ENCODE results near the gene STPG2. TPM values are rescaled to one million over a fixed set of nuclear protein-coding genes. Genes with fewer than 3 reads are reported as not detected.

STPG2 gene
- total and polyA plus RNA-seq, 2 experiments from 2014 or later: 0.32 TPM; not detected in 1

- WGBS, 2 experiments (ENCODE audit: low coverage in 1 of 2, low lambda C conversion rate in 2 of 2, missing lambda C conversion rate in 2 of 2): 0 to 6% methylated on average over 1 of the region's 1 CpG
- Histone ChIP-seq H3K27ac (no peak overlapping the region), H3K9me2 (ENCODE audit: insufficient read depth) (no peaks in the 10 kb centered on the region), H3K4me2 (ENCODE audit: unreplicated experiment) (no peak overlapping the region), H3K9me3 (ENCODE audit: low read depth) (no peaks in the 10 kb centered on the region), H3K36me3 (ENCODE audit: low read depth) (no peaks in the 10 kb centered on the region), H3K79me2 (ENCODE audit: insufficient read depth) (no peaks in the 10 kb centered on the region), H3K9ac (no peak overlapping the region), H3K4me1 (ENCODE audit: insufficient read depth) (no peaks in the 10 kb centered on the region), H4K20me1 (ENCODE audit: insufficient read depth) (no peaks in the 10 kb centered on the region), H2AFZ (no peak overlapping the region), H3K27me3 (replicated peaks; ENCODE audit: insufficient read depth) (no peaks in the 10 kb centered on the region), H3F3A (ENCODE audit: insufficient read depth) (no peaks in the 10 kb centered on the region), H3K4me3 (no peak overlapping the region)
- no peak for DNase-seq
- in situ Hi-C loops (cut with MboI): no loop called here
- TF ChIP-seq EZH2 (IDR thresholded peaks at IDR 0.05; ENCODE audit: insufficient read depth, poor library complexity, severe bottlenecking) (no peak), EZH2phosphoT487 (IDR thresholded peaks at IDR 0.05; ENCODE audit: insufficient read depth, low read depth) (no peak)
These were observed 200.3 kb downstream of the STPG2 start for GRCh38 chr4:97942951-97943350.

- in situ Hi-C loops (cut with MboI): no loop called here
- no peaks in the 10 kb centered on the region for H3K27me3 ChIP-seq (replicated peaks; ENCODE audit: insufficient read depth)
These were observed 201.1 kb downstream of the STPG2 start for GRCh38 chr4:97942137-97942536.

GRCh38 chr4:97938141-97938540 is 205.1 kb downstream of the STPG2 start:
- Histone ChIP-seq H3K79me2 (ENCODE audit: insufficient read depth) (no peaks in the 10 kb centered on the region), H3K9me3 (ENCODE audit: low read depth) (no peaks in the 10 kb centered on the region), H3K4me2 (ENCODE audit: unreplicated experiment) (no peak overlapping the region), H3F3A (ENCODE audit: insufficient read depth) (no peaks in the 10 kb centered on the region), H4K20me1 (ENCODE audit: insufficient read depth) (no peaks in the 10 kb centered on the region), H3K27me3 (replicated peaks; ENCODE audit: insufficient read depth) (no peaks in the 10 kb centered on the region), H3K9ac (no peak overlapping the region), H3K9me2 (ENCODE audit: insufficient read depth) (no peaks in the 10 kb centered on the region), H3K4me1 (ENCODE audit: insufficient read depth) (no peaks in the 10 kb centered on the region), H2AFZ (no peak overlapping the region), H3K27ac (no peak overlapping the region), H3K36me3 (ENCODE audit: low read depth) (no peaks in the 10 kb centered on the region), H3K4me3 (no peak overlapping the region)
- in situ Hi-C loops (cut with MboI): no loop called here
- no peak for TF ChIP-seq EZH2phosphoT487 (IDR thresholded peaks at IDR 0.05; ENCODE audit: insufficient read depth, low read depth)
- no peak for TF ChIP-seq EZH2 (IDR thresholded peaks at IDR 0.05; ENCODE audit: insufficient read depth, poor library complexity, severe bottlenecking)
- no peak for DNase-seq
- WGBS, 2 experiments (ENCODE audit: low coverage in 1 of 2, low lambda C conversion rate in 2 of 2, missing lambda C conversion rate in 2 of 2): 22 to 33% methylated on average over 5 to 6 of the region's 7 CpGs

More at GRCh38 chr4:97942137-97942536, 201.1 kb downstream of the STPG2 start:
- H3K4me2 ChIP-seq (ENCODE audit: unreplicated experiment): no peak overlapping the region
- H3K79me2 ChIP-seq (ENCODE audit: insufficient read depth): no peaks in the 10 kb centered on the region
- H3K9me2 ChIP-seq (ENCODE audit: insufficient read depth): no peaks in the 10 kb centered on the region
- TF ChIP-seq EZH2 (IDR thresholded peaks at IDR 0.05; ENCODE audit: insufficient read depth, poor library complexity, severe bottlenecking): no peak
- TF ChIP-seq EZH2phosphoT487 (IDR thresholded peaks at IDR 0.05; ENCODE audit: insufficient read depth, low read depth): no peak
- no peak overlapping the region for H3K9ac ChIP-seq
- no peak for DNase-seq
- WGBS, 2 experiments (ENCODE audit: low coverage in 1 of 2, low lambda C conversion rate in 2 of 2, missing lambda C conversion rate in 2 of 2): 4 to 6% methylated on average over 1 of the region's 1 CpG
- H3K4me3 ChIP-seq: no peak overlapping the region
- no peak overlapping the region for H2AFZ ChIP-seq
- H3K9me3 ChIP-seq (ENCODE audit: low read depth): no peaks in the 10 kb centered on the region
- H3K27ac ChIP-seq: no peak overlapping the region
- H3K36me3 ChIP-seq (ENCODE audit: low read depth): no peaks in the 10 kb centered on the region
- no peaks in the 10 kb centered on the region for H3K4me1 ChIP-seq (ENCODE audit: insufficient read depth)
- no peaks in the 10 kb centered on the region for H4K20me1 ChIP-seq (ENCODE audit: insufficient read depth)
- H3F3A ChIP-seq (ENCODE audit: insufficient read depth): no peaks in the 10 kb centered on the region

GRCh38 chr4:97924341-97924958 is 218.8 kb downstream of the STPG2 start:
- Histone ChIP-seq H3K4me1 (ENCODE audit: insufficient read depth) (no peaks in the 10 kb centered on the region), H4K20me1 (ENCODE audit: insufficient read depth) (no peaks in the 10 kb centered on the region), H3F3A (ENCODE audit: insufficient read depth) (no peaks in the 10 kb centered on the region), H3K4me2 (ENCODE audit: unreplicated experiment) (no peak overlapping the region), H3K9me2 (ENCODE audit: insufficient read depth) (no peaks in the 10 kb centered on the region), H3K27ac (no peak overlapping the region), H3K9me3 (ENCODE audit: low read depth) (no peaks in the 10 kb centered on the region), H3K36me3 (ENCODE audit: low read depth) (no peaks in the 10 kb centered on the region), H3K27me3 (replicated peaks; ENCODE audit: insufficient read depth) (no peaks in the 10 kb centered on the region), H2AFZ (no peak overlapping the region), H3K9ac (no peak overlapping the region), H3K79me2 (ENCODE audit: insufficient read depth) (no peaks in the 10 kb centered on the region), H3K4me3 (no peak overlapping the region)
- WGBS, 2 experiments (ENCODE audit: low coverage in 1 of 2, low lambda C conversion rate in 2 of 2, missing lambda C conversion rate in 2 of 2): 11 to 14% methylated on average over 1 of the region's 1 CpG
- no peak for DNase-seq
- in situ Hi-C loops (cut with MboI): no loop called here
- TF ChIP-seq EZH2phosphoT487 (IDR thresholded peaks at IDR 0.05; ENCODE audit: insufficient read depth, low read depth): no peak
- TF ChIP-seq EZH2 (IDR thresholded peaks at IDR 0.05; ENCODE audit: insufficient read depth, poor library complexity, severe bottlenecking): no peak
